ENCODE measurements around the gene STAB1.

DNA sequence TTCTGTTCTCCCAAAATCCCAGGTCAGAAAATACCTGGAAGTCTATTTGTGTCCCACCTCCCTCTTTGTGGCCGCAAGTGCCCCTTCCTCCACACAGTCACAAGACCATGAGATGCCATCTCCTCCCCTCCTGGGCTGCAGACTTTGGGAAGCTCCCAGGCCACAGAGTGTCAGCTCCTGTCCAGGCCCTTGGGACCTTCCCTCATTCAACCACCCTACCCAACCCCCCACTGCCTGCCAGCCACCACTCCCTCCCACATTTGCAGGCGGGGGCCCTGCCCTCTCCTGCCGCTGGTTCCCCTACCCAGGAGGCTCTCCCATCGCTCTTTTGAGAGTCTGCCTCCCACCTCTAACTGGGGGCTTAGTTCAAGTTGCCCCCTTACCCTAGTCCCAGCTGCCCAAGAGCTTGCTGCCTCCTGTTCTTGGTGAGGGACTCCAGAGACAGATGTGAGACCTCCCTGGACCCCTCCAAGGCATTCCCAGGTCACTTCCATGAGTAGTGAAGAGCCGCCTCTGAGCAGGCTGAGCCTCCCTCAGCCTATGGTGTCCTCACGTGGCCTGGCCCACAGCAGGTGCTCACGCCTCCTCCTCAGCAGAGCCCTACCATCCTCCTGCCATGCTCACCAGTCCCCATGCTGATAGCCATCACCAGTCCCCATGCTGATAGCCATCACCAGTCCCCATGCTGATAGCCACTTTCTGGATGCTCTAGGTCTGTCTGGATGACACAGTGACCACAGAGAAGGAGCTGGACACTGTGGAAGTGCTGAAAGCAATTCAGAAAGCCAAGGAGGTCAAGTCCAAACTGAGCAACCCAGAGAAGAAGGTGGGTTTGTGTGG is 15.9 kb upstream of the STAB1 start:
- TF ChIP-seq, protein P1, sequence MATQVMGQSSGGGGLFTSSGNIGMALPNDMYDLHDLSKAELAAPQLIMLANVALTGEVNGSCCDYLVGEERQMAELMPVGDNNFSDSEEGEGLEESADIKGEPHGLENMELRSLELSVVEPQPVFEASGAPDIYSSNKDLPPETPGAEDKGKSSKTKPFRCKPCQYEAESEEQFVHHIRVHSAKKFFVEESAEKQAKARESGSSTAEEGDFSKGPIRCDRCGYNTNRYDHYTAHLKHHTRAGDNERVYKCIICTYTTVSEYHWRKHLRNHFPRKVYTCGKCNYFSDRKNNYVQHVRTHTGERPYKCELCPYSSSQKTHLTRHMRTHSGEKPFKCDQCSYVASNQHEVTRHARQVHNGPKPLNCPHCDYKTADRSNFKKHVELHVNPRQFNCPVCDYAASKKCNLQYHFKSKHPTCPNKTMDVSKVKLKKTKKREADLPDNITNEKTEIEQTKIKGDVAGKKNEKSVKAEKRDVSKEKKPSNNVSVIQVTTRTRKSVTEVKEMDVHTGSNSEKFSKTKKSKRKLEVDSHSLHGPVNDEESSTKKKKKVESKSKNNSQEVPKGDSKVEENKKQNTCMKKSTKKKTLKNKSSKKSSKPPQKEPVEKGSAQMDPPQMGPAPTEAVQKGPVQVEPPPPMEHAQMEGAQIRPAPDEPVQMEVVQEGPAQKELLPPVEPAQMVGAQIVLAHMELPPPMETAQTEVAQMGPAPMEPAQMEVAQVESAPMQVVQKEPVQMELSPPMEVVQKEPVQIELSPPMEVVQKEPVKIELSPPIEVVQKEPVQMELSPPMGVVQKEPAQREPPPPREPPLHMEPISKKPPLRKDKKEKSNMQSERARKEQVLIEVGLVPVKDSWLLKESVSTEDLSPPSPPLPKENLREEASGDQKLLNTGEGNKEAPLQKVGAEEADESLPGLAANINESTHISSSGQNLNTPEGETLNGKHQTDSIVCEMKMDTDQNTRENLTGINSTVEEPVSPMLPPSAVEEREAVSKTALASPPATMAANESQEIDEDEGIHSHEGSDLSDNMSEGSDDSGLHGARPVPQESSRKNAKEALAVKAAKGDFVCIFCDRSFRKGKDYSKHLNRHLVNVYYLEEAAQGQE (IDR thresholded peaks at IDR 0.05; ENCODE audit: unreplicated experiment) = no peak
- TF ChIP-seq, protein P2, sequence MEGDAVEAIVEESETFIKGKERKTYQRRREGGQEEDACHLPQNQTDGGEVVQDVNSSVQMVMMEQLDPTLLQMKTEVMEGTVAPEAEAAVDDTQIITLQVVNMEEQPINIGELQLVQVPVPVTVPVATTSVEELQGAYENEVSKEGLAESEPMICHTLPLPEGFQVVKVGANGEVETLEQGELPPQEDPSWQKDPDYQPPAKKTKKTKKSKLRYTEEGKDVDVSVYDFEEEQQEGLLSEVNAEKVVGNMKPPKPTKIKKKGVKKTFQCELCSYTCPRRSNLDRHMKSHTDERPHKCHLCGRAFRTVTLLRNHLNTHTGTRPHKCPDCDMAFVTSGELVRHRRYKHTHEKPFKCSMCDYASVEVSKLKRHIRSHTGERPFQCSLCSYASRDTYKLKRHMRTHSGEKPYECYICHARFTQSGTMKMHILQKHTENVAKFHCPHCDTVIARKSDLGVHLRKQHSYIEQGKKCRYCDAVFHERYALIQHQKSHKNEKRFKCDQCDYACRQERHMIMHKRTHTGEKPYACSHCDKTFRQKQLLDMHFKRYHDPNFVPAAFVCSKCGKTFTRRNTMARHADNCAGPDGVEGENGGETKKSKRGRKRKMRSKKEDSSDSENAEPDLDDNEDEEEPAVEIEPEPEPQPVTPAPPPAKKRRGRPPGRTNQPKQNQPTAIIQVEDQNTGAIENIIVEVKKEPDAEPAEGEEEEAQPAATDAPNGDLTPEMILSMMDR (conservative IDR thresholded peaks at IDR 0.05; ENCODE audit: low read depth in 2 of 2) = no peak
- TF ChIP-seq, protein P3, sequence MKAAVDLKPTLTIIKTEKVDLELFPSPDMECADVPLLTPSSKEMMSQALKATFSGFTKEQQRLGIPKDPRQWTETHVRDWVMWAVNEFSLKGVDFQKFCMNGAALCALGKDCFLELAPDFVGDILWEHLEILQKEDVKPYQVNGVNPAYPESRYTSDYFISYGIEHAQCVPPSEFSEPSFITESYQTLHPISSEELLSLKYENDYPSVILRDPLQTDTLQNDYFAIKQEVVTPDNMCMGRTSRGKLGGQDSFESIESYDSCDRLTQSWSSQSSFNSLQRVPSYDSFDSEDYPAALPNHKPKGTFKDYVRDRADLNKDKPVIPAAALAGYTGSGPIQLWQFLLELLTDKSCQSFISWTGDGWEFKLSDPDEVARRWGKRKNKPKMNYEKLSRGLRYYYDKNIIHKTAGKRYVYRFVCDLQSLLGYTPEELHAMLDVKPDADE (IDR thresholded peaks at IDR 0.05) = no peak
- TF ChIP-seq EZH2 (IDR thresholded peaks at IDR 0.05; ENCODE audit: low read depth, unreplicated experiment) = no peak
- TF ChIP-seq ZNF114 (CRISPR knock-in tag; IDR thresholded peaks at IDR 0.05) = no peak
